OCI-LY7 (cell line): ENCODE data around the gene HAGHL.

Source experiments
- CTCF ChIP-seq: fragments of 200-600 bp; sonication (generic); conservative IDR thresholded peaks from 2 replicates; pipeline ENCODE4 v1.5.1; 2014; ENCODE audit warnings: mild to moderate bottlenecking, antibody characterized with exemption, low read length, moderate library complexity, mixed read lengths
- EZH2phosphoT487 ChIP-seq: fragments of 200-600 bp; sonication (generic); IDR thresholded peaks from 2 replicates; pipeline ENCODE4 v1.6.1; 2018; ENCODE audit warnings: low read depth, borderline replicate concordance, mild to moderate bottlenecking, mixed run types, antibody characterized with exemption, low read length, moderate library complexity, mixed read lengths

- TF ChIP-seq CTCF (no peak), EZH2phosphoT487 (no peak)
Observed at GRCh38 chr16:708019-708418, 18.9 kb upstream of the HAGHL start.
